SH-SY5Y (cell line): ENCODE data around the gene ZNF555.

Experiments
- GATA2 ChIP-seq: IDR thresholded peaks from 2 replicates; pipeline ENCODE4 v1.6.1; 2011; ENCODE audit warnings: mild to moderate bottlenecking, low read depth, low read length
- GATA3 ChIP-seq: IDR thresholded peaks from 2 replicates; pipeline ENCODE4 v1.6.1; 2011; ENCODE audit warnings: low read depth, mild to moderate bottlenecking, low read length, moderate library complexity

DNA sequence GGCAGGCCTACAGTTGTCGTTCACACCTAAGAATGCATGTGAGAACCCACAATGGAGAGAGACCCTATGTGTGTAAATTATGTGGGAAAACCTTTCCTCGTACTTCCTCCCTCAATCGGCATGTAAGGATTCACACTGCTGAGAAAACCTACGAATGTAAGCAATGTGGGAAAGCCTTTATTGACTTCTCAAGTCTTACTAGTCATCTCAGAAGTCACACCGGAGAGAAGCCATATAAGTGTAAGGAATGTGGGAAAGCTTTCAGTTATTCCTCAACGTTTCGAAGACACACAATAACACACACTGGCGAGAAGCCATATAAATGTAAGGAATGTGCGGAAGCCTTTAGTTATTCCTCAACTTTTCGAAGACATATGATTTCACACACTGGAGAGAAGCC lies 11.3 kb downstream of the ZNF555 start:
- TF ChIP-seq GATA2 = no peak
- no peak for TF ChIP-seq GATA3
